Middle frontal gyrus (tissue), 1 donor: ENCODE measurements around the gene FAM107A.

Experiments used
- DNase-seq: peaks from one replicate; pipeline ENCODE4 v3.0.0-alpha.2; 2015; ENCODE audit warnings: low spot score; ENCODE audit errors: extremely low spot score

Gene FAM107A

GRCh38 chr3:58577269-58577821, at the start of gene FAM107A:
TSS of gene FAM107A (minus strand) at chr3:58577391. CDS start at chr3:58569860, 7,531 bp downstream.
- DNase-seq = peak; percentile 55

- no peak for DNase-seq
Observed at GRCh38 chr3:58625196-58625824, 48.1 kb upstream of the FAM107A start.

- DNase-seq = no peak
Observed at GRCh38 chr3:58624550-58624949, 47.4 kb upstream of the FAM107A start.

GRCh38 chr3:58623961-58624360, 46.8 kb upstream of the FAM107A start:
- no peak for DNase-seq

- no peak for DNase-seq
Observed at GRCh38 chr3:58623478-58623877, 46.3 kb upstream of the FAM107A start.

- DNase-seq = no peak
Observed at GRCh38 chr3:58622892-58623291, 45.7 kb upstream of the FAM107A start.

- DNase-seq = no peak
Observed at GRCh38 chr3:58622436-58622835, 45.2 kb upstream of the FAM107A start.

- DNase-seq = no peak
Observed at GRCh38 chr3:58621086-58621830, 44.1 kb upstream of the FAM107A start.

GRCh38 chr3:58620421-58620820, 43.2 kb upstream of the FAM107A start:
- DNase-seq = no peak

GRCh38 chr3:58617338-58617761, 40.2 kb upstream of the FAM107A start:
- no peak for DNase-seq

- no peak for DNase-seq
Observed at GRCh38 chr3:58613236-58614132, 36.3 kb upstream of the FAM107A start.

- DNase-seq = no peak
Observed at GRCh38 chr3:58612830-58613229, 35.6 kb upstream of the FAM107A start.

GRCh38 chr3:58609990-58610389, 32.8 kb upstream of the FAM107A start:
- DNase-seq = no peak

- DNase-seq = no peak
Observed at GRCh38 chr3:58608648-58609047, 31.5 kb upstream of the FAM107A start.

- no peak for DNase-seq
Observed at GRCh38 chr3:58607816-58608215, 30.6 kb upstream of the FAM107A start.

- DNase-seq = no peak
Observed at GRCh38 chr3:58606693-58607092, 29.5 kb upstream of the FAM107A start.

- no peak for DNase-seq
Observed at GRCh38 chr3:58604031-58604430, 26.8 kb upstream of the FAM107A start.

GRCh38 chr3:58603606-58604005, 26.4 kb upstream of the FAM107A start:
- DNase-seq = no peak

- DNase-seq = no peak
Observed at GRCh38 chr3:58597770-58598310, 20.6 kb upstream of the FAM107A start.

GRCh38 chr3:58596834-58597518, 19.8 kb upstream of the FAM107A start:
- no peak for DNase-seq

GRCh38 chr3:58594117-58594516, 16.9 kb upstream of the FAM107A start:
- DNase-seq = no peak
